Measurements from ENCODE around the gene MLLT10. TPM values are rescaled to one million over a fixed set of nuclear protein-coding genes. Genes with fewer than 3 reads are reported as not detected.

MLLT10 gene
- total and polyA plus RNA-seq, 9 of the 15 experiments (the other 6 are each of a cell fraction or from before 2014, with no cell fraction given): 18.8 to 81.4 (median 64.2) TPM

DNA sequence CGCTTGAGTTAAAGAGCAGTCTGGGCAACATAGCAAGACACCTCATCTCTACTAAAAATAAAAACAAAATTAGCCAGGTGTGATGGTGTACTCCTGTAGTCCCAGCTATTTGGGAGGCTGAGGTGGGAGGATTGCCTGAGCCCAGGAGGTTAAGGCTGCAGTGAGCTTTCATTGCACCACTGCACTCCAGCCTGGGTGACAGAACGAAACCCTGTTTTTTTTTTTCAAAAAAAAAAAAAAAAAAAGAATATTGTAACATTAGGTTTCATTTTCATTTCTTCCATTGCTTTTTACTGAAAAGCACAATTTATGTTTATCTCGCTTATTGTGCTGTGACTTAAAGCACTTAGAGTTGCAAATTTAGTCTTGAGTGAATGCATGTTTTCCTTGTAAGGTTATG lies 80.0 kb downstream of the MLLT10 start:
- H3K4me1 ChIP-seq (replicated peaks in 1 of 2; ENCODE audit: control insufficient read depth in 2 of 2, insufficient read depth in 2 of 2, low read length in 2 of 2): no peaks in the 10 kb centered on the region
- ATAC-seq (no peak), DNase-seq (ENCODE audit: extremely low read depth in 1 of 4, low spot score in 3 of 4) (no peak), FAIRE-seq (no peak)
- H3K9ac ChIP-seq (ENCODE audit: insufficient read depth in 1 of 2, low read depth in 2 of 2, low read length in 2 of 2): no peak overlapping the region
- no peak for TF ChIP-seq ZNF707 (CRISPR knock-in tag; conservative IDR thresholded peaks at IDR 0.05)
- TF ChIP-seq RBM22 (IDR thresholded peaks at IDR 0.05; ENCODE audit: low read depth, low read length, poor library complexity, severe bottlenecking): no peak
- no peak for TF ChIP-seq ILF3 (IDR thresholded peaks at IDR 0.05; ENCODE audit: borderline replicate concordance)
- no peak for TF ChIP-seq KHSRP (IDR thresholded peaks at IDR 0.05)
- TF ChIP-seq RFX7 (CRISPR knock-in tag; IDR thresholded peaks at IDR 0.05): no peak
- no peak for TF ChIP-seq HDAC2 (IDR thresholded peaks at IDR 0.05)
- TF ChIP-seq ZNF384 (IDR thresholded peaks at IDR 0.05; ENCODE audit: low read depth, low read length): no peak
- TF ChIP-seq, protein P1, sequence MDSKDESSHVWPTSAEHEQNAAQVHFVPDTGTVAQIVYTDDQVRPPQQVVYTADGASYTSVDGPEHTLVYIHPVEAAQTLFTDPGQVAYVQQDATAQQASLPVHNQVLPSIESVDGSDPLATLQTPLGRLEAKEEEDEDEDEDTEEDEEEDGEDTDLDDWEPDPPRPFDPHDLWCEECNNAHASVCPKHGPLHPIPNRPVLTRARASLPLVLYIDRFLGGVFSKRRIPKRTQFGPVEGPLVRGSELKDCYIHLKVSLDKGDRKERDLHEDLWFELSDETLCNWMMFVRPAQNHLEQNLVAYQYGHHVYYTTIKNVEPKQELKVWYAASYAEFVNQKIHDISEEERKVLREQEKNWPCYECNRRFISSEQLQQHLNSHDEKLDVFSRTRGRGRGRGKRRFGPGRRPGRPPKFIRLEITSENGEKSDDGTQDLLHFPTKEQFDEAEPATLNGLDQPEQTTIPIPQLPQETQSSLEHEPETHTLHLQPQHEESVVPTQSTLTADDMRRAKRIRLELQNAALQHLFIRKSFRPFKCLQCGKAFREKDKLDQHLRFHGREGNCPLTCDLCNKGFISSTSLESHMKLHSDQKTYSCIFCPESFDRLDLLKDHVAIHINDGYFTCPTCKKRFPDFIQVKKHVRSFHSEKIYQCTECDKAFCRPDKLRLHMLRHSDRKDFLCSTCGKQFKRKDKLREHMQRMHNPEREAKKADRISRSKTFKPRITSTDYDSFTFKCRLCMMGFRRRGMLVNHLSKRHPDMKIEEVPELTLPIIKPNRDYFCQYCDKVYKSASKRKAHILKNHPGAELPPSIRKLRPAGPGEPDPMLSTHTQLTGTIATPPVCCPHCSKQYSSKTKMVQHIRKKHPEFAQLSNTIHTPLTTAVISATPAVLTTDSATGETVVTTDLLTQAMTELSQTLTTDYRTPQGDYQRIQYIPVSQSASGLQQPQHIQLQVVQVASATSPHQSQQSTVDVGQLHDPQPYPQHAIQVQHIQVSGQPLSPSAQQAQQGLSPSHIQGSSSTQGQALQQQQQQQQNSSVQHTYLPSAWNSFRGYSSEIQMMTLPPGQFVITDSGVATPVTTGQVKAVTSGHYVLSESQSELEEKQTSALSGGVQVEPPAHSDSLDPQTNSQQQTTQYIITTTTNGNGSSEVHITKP (IDR thresholded peaks at IDR 0.05; ENCODE audit: partially characterized antibody): no peak
- TF ChIP-seq SP2 (IDR thresholded peaks at IDR 0.05; ENCODE audit: extremely low read depth, low read depth, low read length, poor library complexity, severe bottlenecking): no peak
- no peak for TF ChIP-seq ZNF551 (CRISPR knock-in tag; IDR thresholded peaks at IDR 0.05)
- TF ChIP-seq NONO (IDR thresholded peaks at IDR 0.05; ENCODE audit: low read depth in 2 of 2, low read length in 1 of 2): no peak
- TF ChIP-seq TSC22D4 (tag; IDR thresholded peaks at IDR 0.05): no peak
- no peak for TF ChIP-seq TCF7 (IDR thresholded peaks at IDR 0.05; ENCODE audit: borderline replicate concordance)
- TF ChIP-seq, protein P2, sequence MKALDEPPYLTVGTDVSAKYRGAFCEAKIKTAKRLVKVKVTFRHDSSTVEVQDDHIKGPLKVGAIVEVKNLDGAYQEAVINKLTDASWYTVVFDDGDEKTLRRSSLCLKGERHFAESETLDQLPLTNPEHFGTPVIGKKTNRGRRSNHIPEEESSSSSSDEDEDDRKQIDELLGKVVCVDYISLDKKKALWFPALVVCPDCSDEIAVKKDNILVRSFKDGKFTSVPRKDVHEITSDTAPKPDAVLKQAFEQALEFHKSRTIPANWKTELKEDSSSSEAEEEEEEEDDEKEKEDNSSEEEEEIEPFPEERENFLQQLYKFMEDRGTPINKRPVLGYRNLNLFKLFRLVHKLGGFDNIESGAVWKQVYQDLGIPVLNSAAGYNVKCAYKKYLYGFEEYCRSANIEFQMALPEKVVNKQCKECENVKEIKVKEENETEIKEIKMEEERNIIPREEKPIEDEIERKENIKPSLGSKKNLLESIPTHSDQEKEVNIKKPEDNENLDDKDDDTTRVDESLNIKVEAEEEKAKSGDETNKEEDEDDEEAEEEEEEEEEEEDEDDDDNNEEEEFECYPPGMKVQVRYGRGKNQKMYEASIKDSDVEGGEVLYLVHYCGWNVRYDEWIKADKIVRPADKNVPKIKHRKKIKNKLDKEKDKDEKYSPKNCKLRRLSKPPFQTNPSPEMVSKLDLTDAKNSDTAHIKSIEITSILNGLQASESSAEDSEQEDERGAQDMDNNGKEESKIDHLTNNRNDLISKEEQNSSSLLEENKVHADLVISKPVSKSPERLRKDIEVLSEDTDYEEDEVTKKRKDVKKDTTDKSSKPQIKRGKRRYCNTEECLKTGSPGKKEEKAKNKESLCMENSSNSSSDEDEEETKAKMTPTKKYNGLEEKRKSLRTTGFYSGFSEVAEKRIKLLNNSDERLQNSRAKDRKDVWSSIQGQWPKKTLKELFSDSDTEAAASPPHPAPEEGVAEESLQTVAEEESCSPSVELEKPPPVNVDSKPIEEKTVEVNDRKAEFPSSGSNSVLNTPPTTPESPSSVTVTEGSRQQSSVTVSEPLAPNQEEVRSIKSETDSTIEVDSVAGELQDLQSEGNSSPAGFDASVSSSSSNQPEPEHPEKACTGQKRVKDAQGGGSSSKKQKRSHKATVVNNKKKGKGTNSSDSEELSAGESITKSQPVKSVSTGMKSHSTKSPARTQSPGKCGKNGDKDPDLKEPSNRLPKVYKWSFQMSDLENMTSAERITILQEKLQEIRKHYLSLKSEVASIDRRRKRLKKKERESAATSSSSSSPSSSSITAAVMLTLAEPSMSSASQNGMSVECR (CRISPR knock-in tag; IDR thresholded peaks at IDR 0.05): no peak
- H2AFZ ChIP-seq (ENCODE audit: low read depth, low read length): no peak overlapping the region
- no peaks in the 10 kb centered on the region for H4K20me1 ChIP-seq (replicated peaks; ENCODE audit: control insufficient read depth, insufficient read depth, low read length)
- no TSS peak for BruUV-seq (replicated peaks)
- no peaks in the 10 kb centered on the region for H3K9me3 ChIP-seq (replicated peaks; ENCODE audit: control insufficient read depth, insufficient read depth, low read depth, low read length)
- CTCF ChIA-PET (ENCODE audit: low intra/inter-chr PET ratio): no interaction called here
- in situ Hi-C loops (cut with MboI) (no loop called here), intact Hi-C loops (cut with micrococcal nuclease) (no loop called here)
- H3K9me1 ChIP-seq (ENCODE audit: control insufficient read depth, insufficient read depth, low read length): no peaks in the 10 kb centered on the region
- 90% methylated on average over 3 of the region's 3 CpGs for WGBS (ENCODE audit: insufficient coverage, low coverage, missing lambda C conversion rate)
- no peak overlapping the region for H3K4me3 ChIP-seq
- POLR2A ChIA-PET: no interaction called here
- H3K79me2 ChIP-seq (ENCODE audit: control insufficient read depth, insufficient read depth, low read length): peaks cover 40% of the 10 kb centered on the region
- no peak overlapping the region for H3K27ac ChIP-seq (ENCODE audit: extremely low read depth, low read depth, low read length)
- no peaks in the 10 kb centered on the region for H3K27me3 ChIP-seq (ENCODE audit: control insufficient read depth in 2 of 2, insufficient read depth in 2 of 2, low read length in 2 of 2)
- H3K36me3 ChIP-seq (ENCODE audit: control insufficient read depth, insufficient read depth, low read length): peaks cover 59% of the 10 kb centered on the region
- no peak overlapping the region for H3K4me2 ChIP-seq (ENCODE audit: insufficient read depth, low read length)
